ENCODE results near the gene HEXIM1.

The HEXIM1 gene

GRCh38 chr17:45130681-45131615, 17.3 kb upstream of the HEXIM1 start:
- Mint-ChIP-seq H3K27me3 (ENCODE audit: low read depth) (peaks cover 14% of the 10 kb centered on the region), H3K27ac (peak overlapping the region; percentile 0), H3K4me3 (peak overlapping the region; percentile 40), H3K4me1 (ENCODE audit: low read depth) (peaks cover 6% of the 10 kb centered on the region), H3K9me3 (no peaks in the 10 kb centered on the region), H3K36me3 (ENCODE audit: low read depth) (peaks cover 3% of the 10 kb centered on the region)

DNA sequence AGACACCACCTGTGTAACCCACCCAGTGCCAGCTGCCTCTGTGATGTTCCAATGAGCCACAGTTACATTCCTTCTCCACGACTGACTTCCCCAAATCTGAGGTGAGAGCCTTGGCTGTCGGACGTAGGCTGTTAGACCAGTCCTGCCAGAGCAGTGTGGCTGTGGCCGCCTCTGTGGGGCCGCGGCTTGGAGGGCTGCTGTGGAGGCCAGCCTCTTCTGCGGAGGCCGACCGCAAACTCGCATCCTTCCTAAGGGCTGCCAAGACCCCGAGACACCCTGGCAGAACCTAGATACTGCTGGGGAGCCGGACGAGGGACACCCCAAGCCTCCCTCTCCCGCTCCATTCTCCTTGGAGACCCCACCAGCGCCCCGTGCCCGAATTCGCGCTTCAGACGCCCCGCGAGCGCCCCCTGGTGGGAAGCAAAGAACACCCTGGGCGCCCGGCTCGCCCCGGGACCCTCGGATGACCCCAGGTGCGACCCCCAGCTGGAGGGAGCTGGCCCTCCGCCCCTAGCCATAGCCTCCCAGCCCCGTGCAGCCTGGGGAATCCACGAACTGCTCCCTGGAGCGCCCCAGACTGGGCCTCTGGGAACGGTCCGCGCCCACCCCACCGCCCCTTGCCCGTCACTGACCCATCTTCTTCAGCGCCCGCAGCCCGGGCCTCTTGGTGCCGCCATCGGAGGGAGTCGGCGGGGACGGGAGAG, 16.5 kb upstream of the HEXIM1 start:
- H3K36me3 Mint-ChIP-seq (ENCODE audit: low read depth), result peaks cover 3% of the 10 kb centered on the region
- H3K4me3 Mint-ChIP-seq, result peak overlapping the region; percentile 56
- no peak overlapping the region for H3K27ac Mint-ChIP-seq
- peaks cover 14% of the 10 kb centered on the region for H3K27me3 Mint-ChIP-seq (ENCODE audit: low read depth)
- peaks cover 6% of the 10 kb centered on the region for H3K4me1 Mint-ChIP-seq (ENCODE audit: low read depth)
- no peaks in the 10 kb centered on the region for H3K9me3 Mint-ChIP-seq

DNA sequence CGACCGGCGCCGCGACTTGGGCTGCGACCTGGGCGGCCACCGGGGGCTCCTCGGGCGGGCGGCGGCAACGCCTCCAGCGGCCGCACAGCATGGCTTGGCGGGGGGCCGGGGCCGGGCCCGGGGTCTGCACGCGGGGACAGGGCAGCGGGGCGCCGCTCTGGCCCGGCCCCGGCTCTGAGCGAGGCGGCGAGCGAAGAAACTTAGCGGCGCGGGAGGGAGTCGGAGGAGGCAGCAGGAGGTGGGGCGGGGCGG, 16.0 kb upstream of the HEXIM1 start, which contains the start of gene PLCD3:
Gene PLCD3 (minus strand): TSS at position 196 of the 252 bp plus-strand sequence. CDS start 105 bp downstream, at position 91.
- peak within 1 kb of the TSS; percentile 83 for H3K27ac Mint-ChIP-seq
- H3K4me3 Mint-ChIP-seq, result peak within 1 kb of the TSS; percentile 87
- H3K27me3 Mint-ChIP-seq (ENCODE audit: low read depth), result peaks cover 14% of the 10 kb centered on the region
- no peaks in the 10 kb centered on the region for H3K9me3 Mint-ChIP-seq
- peaks cover 3% of the 10 kb centered on the region for H3K36me3 Mint-ChIP-seq (ENCODE audit: low read depth)
- H3K4me1 Mint-ChIP-seq (ENCODE audit: low read depth), result peaks cover 6% of the 10 kb centered on the region

- peaks cover 4% of the 10 kb centered on the region for H3K4me1 Mint-ChIP-seq (ENCODE audit: low read depth)
- H3K27ac Mint-ChIP-seq, result peak overlapping the region; percentile 83
- peak overlapping the region; percentile 87 for H3K4me3 Mint-ChIP-seq
- H3K9me3 Mint-ChIP-seq, result no peaks in the 10 kb centered on the region
- peaks cover 14% of the 10 kb centered on the region for H3K27me3 Mint-ChIP-seq (ENCODE audit: low read depth)
- H3K36me3 Mint-ChIP-seq (ENCODE audit: low read depth), result peaks cover 3% of the 10 kb centered on the region
These were observed 15.5 kb upstream of the HEXIM1 start for GRCh38 chr17:45132572-45133463.

DNA sequence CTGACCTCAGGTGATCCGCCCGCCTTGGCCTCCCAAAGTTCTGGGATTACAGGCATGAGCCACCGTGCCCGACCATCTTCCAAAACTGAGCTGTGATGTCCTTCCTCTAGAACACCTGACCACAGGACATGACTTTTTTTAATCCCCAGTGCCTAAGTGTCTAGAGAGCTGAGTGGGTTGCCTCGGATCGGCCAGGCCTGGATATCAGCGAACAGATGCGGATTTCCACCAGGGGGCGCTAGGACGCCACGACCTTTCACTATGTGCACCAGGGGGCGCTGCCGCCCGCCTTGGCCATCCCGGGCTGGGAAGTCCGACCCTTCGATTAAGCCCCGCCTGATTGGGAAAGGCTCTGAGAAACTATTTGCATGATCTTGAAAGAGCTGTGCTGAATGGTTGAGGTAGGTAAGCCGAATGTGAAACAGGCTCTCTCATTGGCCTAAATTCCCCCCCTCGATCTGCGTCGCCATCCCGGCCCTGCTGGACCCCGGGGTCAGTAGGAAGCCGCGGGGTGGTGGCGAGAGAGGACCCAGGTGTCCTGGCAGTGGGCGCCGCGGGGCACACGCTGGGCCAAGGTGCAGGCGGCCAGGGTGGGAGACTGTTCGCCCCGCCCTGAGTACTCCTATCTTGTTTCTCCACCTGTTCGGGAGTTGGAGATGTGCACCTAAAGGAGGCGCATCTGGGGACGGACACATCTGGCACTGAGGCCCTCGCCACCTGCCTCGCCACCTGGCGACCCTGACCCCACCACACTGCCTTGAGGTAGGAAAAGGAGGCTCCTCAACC, 12.9 kb upstream of the HEXIM1 start, which contains the start of gene ACBD4:
Gene ACBD4 (plus strand): TSS at position 496 of the 786 bp plus-strand sequence. CDS start 458 bp downstream, outside the sequence.
- H3K4me1 Mint-ChIP-seq (ENCODE audit: low read depth), result peaks cover 4% of the 10 kb centered on the region
- peak within 1 kb of the TSS; percentile 91 for H3K4me3 Mint-ChIP-seq
- peaks cover 3% of the 10 kb centered on the region for H3K36me3 Mint-ChIP-seq (ENCODE audit: low read depth)
- peaks cover 11% of the 10 kb centered on the region for H3K27me3 Mint-ChIP-seq (ENCODE audit: low read depth)
- H3K27ac Mint-ChIP-seq, result peak within 1 kb of the TSS; percentile 79
- H3K9me3 Mint-ChIP-seq, result no peaks in the 10 kb centered on the region

GRCh38 chr17:45135978-45136791, 12.1 kb upstream of the HEXIM1 start:
- Mint-ChIP-seq H3K36me3 (ENCODE audit: low read depth) (peaks cover 5% of the 10 kb centered on the region), H3K27ac (peak overlapping the region; percentile 79), H3K4me3 (peak overlapping the region; percentile 91), H3K9me3 (no peaks in the 10 kb centered on the region), H3K4me1 (ENCODE audit: low read depth) (peaks cover 8% of the 10 kb centered on the region), H3K27me3 (ENCODE audit: low read depth) (peaks cover 3% of the 10 kb centered on the region)

- Mint-ChIP-seq H3K36me3 (ENCODE audit: low read depth) (peaks cover 5% of the 10 kb centered on the region), H3K27me3 (ENCODE audit: low read depth) (no peaks in the 10 kb centered on the region), H3K4me1 (ENCODE audit: low read depth) (peaks cover 8% of the 10 kb centered on the region), H3K27ac (no peak overlapping the region), H3K4me3 (peak overlapping the region; percentile 91), H3K9me3 (no peaks in the 10 kb centered on the region)
These were observed 11.3 kb upstream of the HEXIM1 start for GRCh38 chr17:45136846-45137560.

GRCh38 chr17:45137561-45138305, 10.5 kb upstream of the HEXIM1 start:
- Mint-ChIP-seq H3K36me3 (ENCODE audit: low read depth) (peaks cover 6% of the 10 kb centered on the region), H3K27ac (no peak overlapping the region), H3K9me3 (no peaks in the 10 kb centered on the region), H3K4me3 (no peak overlapping the region), H3K27me3 (ENCODE audit: low read depth) (no peaks in the 10 kb centered on the region), H3K4me1 (ENCODE audit: low read depth) (peaks cover 8% of the 10 kb centered on the region)

- Mint-ChIP-seq H3K36me3 (ENCODE audit: low read depth) (peaks cover 7% of the 10 kb centered on the region), H3K4me3 (no peak overlapping the region), H3K27ac (no peak overlapping the region), H3K27me3 (ENCODE audit: low read depth) (no peaks in the 10 kb centered on the region), H3K4me1 (ENCODE audit: low read depth) (peaks cover 6% of the 10 kb centered on the region), H3K9me3 (no peaks in the 10 kb centered on the region)
These were observed 9.3 kb upstream of the HEXIM1 start for GRCh38 chr17:45138911-45139532.

GRCh38 chr17:45139533-45139920, 8.7 kb upstream of the HEXIM1 start:
- Mint-ChIP-seq H3K27me3 (ENCODE audit: low read depth) (no peaks in the 10 kb centered on the region), H3K4me1 (ENCODE audit: low read depth) (peaks cover 6% of the 10 kb centered on the region), H3K36me3 (ENCODE audit: low read depth) (peaks cover 7% of the 10 kb centered on the region), H3K9me3 (no peaks in the 10 kb centered on the region), H3K4me3 (no peak overlapping the region), H3K27ac (no peak overlapping the region)

GRCh38 chr17:45143094-45143670, 5.1 kb upstream of the HEXIM1 start:
- Mint-ChIP-seq H3K4me1 (ENCODE audit: low read depth) (peaks cover 21% of the 10 kb centered on the region), H3K4me3 (no peak overlapping the region)

More at GRCh38 chr17:45143094-45143670, 5.1 kb upstream of the HEXIM1 start:
- no peak overlapping the region for H3K27ac Mint-ChIP-seq
- no peaks in the 10 kb centered on the region for H3K9me3 Mint-ChIP-seq
- peaks cover 7% of the 10 kb centered on the region for H3K36me3 Mint-ChIP-seq (ENCODE audit: low read depth)
- no peaks in the 10 kb centered on the region for H3K27me3 Mint-ChIP-seq (ENCODE audit: low read depth)
